ENCODE data around the gene ARL4D. TPM values are rescaled to one million over a fixed set of nuclear protein-coding genes. Genes with fewer than 3 reads are reported as not detected.

The ARL4D gene
- total and polyA plus RNA-seq, 2 of the 4 experiments (the other 2 are of a cell fraction), result 12.5 to 30.7 TPM

GRCh38 chr17:43445009-43445589 is 46.3 kb downstream of the ARL4D start:
- WGBS, 2 experiments (ENCODE audit: extremely low coverage in 2 of 2, insufficient read length in 1 of 2), result 83% methylated on average over 1 of the region's 5 CpGs; no CpG with 5 or more reads in 1 of the 2 experiments

More at GRCh38 chr17:43445009-43445589, 46.3 kb downstream of the ARL4D start:
- H3K9ac ChIP-seq (ENCODE audit: low read depth, low read length), result no peak overlapping the region
- H2BK120ac ChIP-seq (ENCODE audit: low read depth, low read length), result peak overlapping the region; percentile 79; the same call in 1 of the 2 replicates
- H3K27ac ChIP-seq (ENCODE audit: insufficient read depth, low read length), result no peak overlapping the region
- dilution Hi-C loops (cut with HindIII; ENCODE audit: low sequenced_read_pairs, unreplicated experiment), result no loop called here
- DNase-seq (no peak), ATAC-seq (ENCODE audit: low read depth) (no peak)
- no peaks in the 10 kb centered on the region for H3K9me3 ChIP-seq (ENCODE audit: control insufficient read depth, insufficient read depth, low read length)
- BruUV-seq (replicated peaks), result no TSS peak
- no peaks in the 10 kb centered on the region for H3K79me1 ChIP-seq (ENCODE audit: low read depth in 1 of 2, low read length in 2 of 2)
- H2BK20ac ChIP-seq (ENCODE audit: low read depth, low read length), result 0 out of 2 replicates have a peak overlapping the region, but pooled peaks have one; percentile 83
- no peak overlapping the region for H4K91ac ChIP-seq (ENCODE audit: insufficient read depth, low read depth, low read length)
- H3K14ac ChIP-seq (replicated peaks; ENCODE audit: low read depth, low read length), result 0 out of 2 replicates have a peak overlapping the region, but pooled peaks have one; percentile 63
- no peaks in the 10 kb centered on the region for H4K20me1 ChIP-seq (ENCODE audit: insufficient read depth, low read length)
- H3K4me2 ChIP-seq (ENCODE audit: low read depth, low read length), result no peak overlapping the region
- H3K4ac ChIP-seq (ENCODE audit: low read depth, low read length), result peak overlapping the region; percentile 26
- no peak overlapping the region for H2BK5ac ChIP-seq (ENCODE audit: low read depth, low read length, poor library complexity, severe bottlenecking)
- H3K23ac ChIP-seq (ENCODE audit: low read depth, low read length), result peak overlapping the region; percentile 56; the same call in 1 of the 2 replicates
- H3K56ac ChIP-seq (ENCODE audit: extremely low read depth, insufficient read depth, low read length), result no peak overlapping the region
- H3K4me3 ChIP-seq (ENCODE audit: insufficient read depth, low read depth, low read length), result no peak overlapping the region
- H2AK9ac ChIP-seq (replicated peaks; ENCODE audit: low read depth, low read length, poor library complexity), result peak overlapping the region; percentile 76
- no peaks in the 10 kb centered on the region; the same call in none of the 2 replicates for H3K27me3 ChIP-seq (ENCODE audit: control insufficient read depth, insufficient read depth, low read length)
- H2AK5ac ChIP-seq (ENCODE audit: low read depth, low read length), result no peak overlapping the region
- H3K18ac ChIP-seq (ENCODE audit: low read depth, low read length), result no peak overlapping the region
- H3K4me1 ChIP-seq (ENCODE audit: control insufficient read depth, insufficient read depth, low read length), result peaks cover 5% of the 10 kb centered on the region
- ChIA-PET POLR2A (ENCODE audit: unreplicated experiment) (no interaction called here), CTCF (no interaction called here)
- no peak overlapping the region for H4K5ac ChIP-seq (ENCODE audit: low read depth, low read length)
- H4K8ac ChIP-seq (ENCODE audit: low read depth in 2 of 2, low read length in 2 of 2), result no peak overlapping the region
- H2AFZ ChIP-seq (replicated peaks; ENCODE audit: low read length, poor library complexity), result peak overlapping the region; percentile 73
- H3K36me3 ChIP-seq (ENCODE audit: control insufficient read depth, insufficient read depth, low read length), result no peaks in the 10 kb centered on the region
- in situ Hi-C loops (cut with MboI; ENCODE audit: low sequenced_read_pairs), result no loop called here
- H3K9me1 ChIP-seq (ENCODE audit: insufficient read depth, low read length), result peaks cover 9% of the 10 kb centered on the region; the same call in 1 of the 2 replicates
- peak overlapping the region; percentile 6; the same call in 1 of the 3 replicates for H2BK15ac ChIP-seq (ENCODE audit: low read depth, low read length)
- TF ChIP-seq MAFK (IDR thresholded peaks at IDR 0.05; ENCODE audit: low read depth, low read length) (no peak), MXI1 (IDR thresholded peaks at IDR 0.05; ENCODE audit: borderline replicate concordance, low read depth, low read length) (no peak), RCOR1 (IDR thresholded peaks at IDR 0.05; ENCODE audit: insufficient replicate concordance, low read length) (no peak)
- intact Hi-C loops (cut with micrococcal nuclease), result no loop called here
